Measurements from ENCODE around the gene TBC1D23.
"Not testable (repeated sequence)": the region's sequence is repeated elsewhere in the genome, so short reads cannot be mapped to it uniquely, and the experiment has no call there.

TBC1D23 gene

GRCh38 chr3:100271522-100271921 lies 10.7 kb downstream of the TBC1D23 start:
- TF ChIP-seq, protein P1, sequence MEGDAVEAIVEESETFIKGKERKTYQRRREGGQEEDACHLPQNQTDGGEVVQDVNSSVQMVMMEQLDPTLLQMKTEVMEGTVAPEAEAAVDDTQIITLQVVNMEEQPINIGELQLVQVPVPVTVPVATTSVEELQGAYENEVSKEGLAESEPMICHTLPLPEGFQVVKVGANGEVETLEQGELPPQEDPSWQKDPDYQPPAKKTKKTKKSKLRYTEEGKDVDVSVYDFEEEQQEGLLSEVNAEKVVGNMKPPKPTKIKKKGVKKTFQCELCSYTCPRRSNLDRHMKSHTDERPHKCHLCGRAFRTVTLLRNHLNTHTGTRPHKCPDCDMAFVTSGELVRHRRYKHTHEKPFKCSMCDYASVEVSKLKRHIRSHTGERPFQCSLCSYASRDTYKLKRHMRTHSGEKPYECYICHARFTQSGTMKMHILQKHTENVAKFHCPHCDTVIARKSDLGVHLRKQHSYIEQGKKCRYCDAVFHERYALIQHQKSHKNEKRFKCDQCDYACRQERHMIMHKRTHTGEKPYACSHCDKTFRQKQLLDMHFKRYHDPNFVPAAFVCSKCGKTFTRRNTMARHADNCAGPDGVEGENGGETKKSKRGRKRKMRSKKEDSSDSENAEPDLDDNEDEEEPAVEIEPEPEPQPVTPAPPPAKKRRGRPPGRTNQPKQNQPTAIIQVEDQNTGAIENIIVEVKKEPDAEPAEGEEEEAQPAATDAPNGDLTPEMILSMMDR (IDR thresholded peaks at IDR 0.05; ENCODE audit: borderline replicate concordance, insufficient read depth, low read depth, low read length), result no peak
- H3K4me3 ChIP-seq (ENCODE audit: low read depth, low read length), result no peak overlapping the region

DNA sequence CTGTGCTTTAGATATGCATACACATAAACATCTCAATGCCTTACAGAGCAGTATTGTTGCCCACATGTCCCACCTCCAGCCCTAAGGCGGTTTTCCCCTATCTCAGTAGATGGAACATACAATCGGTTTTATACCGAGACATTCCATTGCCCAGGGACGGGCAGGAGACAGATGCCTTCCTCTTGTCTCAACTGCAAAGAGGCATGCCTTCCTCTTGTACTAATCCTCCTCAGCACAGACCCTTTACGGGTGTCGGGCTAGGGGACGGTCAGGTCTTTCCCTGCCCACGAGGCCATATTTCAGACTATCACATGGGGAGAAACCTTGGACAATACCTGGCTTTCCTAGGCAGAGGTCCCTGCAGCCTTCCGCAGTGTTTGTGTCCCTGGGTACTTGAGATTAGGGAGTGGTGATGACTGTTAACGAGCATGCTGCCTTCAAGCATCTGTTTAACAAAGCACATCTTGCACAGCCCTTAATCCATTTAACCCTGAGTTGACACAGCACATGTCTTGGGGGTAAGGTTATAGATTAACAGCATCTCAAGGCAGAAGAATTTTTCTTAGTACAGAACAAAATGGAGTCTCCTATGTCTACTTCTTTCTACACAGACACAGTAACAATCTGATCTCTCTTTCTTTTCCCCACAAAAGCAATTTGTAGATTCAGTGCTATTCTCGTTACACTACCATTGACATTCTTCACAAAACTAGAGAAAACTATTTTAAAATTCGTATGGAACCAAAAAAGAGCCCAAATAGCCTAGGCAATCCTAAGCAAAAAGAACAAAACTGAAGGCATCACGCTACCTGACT lies 12.2 kb downstream of the TBC1D23 start:
- not testable (repeated sequence) for H3K4me3 ChIP-seq (ENCODE audit: low read depth, low read length)

DNA sequence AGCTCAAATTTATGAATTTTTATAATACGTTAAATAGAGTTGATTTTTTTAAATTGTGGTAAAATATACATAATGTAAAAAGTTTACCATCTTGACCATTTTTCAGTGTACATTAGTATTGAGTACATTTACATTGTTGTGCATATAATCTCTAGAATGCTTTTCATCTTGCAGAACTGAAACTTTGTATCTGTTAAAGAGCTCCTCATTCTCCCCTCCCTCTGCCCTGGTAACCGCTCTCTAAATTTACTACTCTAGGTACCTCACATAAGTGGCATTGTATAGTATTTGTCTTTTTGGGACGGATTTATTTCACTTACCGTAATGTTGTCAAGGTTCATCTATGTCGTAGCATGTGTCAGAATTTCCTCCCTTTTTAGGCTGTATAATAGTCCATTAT lies 13.6 kb downstream of the TBC1D23 start:
- TF ChIP-seq, protein P1 (IDR thresholded peaks at IDR 0.05; ENCODE audit: borderline replicate concordance, insufficient read depth, low read depth, low read length), result no peak
- no peak overlapping the region for H3K4me3 ChIP-seq (ENCODE audit: low read depth, low read length)

DNA sequence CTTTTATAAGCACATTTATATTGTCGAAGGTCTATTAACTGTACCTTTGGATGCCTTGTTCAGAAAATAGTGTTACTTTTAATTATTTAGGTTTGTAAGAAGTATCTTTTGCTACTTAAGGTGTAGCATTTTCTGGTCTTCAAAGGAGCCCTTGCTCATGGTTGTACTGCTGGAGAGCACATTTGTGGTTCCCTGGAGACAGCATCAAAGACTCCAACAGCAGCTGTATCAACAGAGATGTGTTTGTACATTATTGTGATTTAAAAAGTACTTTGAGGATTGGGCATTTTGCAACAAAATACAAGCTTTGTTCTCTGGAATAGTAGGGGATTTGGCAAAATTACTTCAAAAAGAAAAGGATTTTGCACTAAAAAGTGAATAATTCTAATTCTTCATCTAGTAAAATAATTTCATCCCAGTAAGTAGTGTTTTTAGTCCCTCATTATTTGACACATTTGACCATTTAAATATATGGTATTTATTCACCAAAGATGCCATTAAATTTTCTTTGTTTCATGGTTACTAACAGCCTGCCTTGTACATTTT lies 16.5 kb downstream of the TBC1D23 start:
- TF ChIP-seq, protein P1 (IDR thresholded peaks at IDR 0.05; ENCODE audit: borderline replicate concordance, insufficient read depth, low read depth, low read length), result no peak
- H3K4me3 ChIP-seq (ENCODE audit: low read depth, low read length), result no peak overlapping the region

DNA sequence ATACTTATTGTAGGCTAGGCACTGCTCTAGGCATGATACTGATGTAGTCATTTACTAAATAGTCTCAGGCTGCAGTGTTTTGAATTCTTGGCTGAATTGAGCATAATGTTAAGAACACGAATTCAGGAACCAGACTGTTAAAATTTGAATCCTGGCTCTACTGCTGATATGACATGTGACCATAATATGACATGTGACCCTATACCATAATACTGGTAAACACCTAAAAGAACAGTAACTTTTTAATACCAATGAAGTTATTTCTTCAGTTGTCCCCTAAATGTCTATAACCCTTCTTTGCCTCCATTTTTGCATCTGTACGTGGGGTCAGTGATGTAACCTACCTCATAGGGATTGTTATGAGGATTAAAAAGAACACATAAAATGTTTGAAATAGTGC lies 18.1 kb downstream of the TBC1D23 start:
- no peak overlapping the region for H3K4me3 ChIP-seq (ENCODE audit: low read depth, low read length)
- TF ChIP-seq, protein P1 (IDR thresholded peaks at IDR 0.05; ENCODE audit: borderline replicate concordance, insufficient read depth, low read depth, low read length), result no peak

DNA sequence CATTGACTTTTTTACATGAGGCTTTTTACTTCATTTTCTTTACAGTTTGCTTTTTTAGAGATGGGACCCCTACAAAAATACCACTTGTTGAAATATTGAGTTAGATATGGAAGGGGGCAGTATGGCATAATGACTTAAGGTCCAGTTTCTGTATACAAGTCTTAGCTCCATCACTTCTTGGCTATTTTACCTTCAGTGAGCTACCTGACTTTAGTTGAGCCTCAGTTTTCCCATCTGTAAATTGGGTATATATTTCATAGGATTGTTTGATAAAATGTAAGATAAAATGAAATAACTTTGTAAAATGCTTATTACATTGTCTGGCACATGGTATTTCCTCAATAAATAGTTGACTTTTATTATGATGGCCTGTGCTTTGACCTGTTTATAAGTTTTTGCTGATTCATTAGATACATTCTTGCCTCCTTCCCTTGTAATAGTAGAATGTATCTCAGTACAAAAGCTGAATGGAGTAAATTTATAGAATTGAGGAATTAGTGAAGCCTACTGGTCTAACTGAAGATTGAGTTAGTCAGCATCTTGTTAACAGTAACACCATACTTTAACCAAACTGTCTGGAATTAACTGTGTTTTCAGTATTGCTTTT lies 27.6 kb downstream of the TBC1D23 start:
- TF ChIP-seq, protein P1 (IDR thresholded peaks at IDR 0.05; ENCODE audit: borderline replicate concordance, insufficient read depth, low read depth, low read length), result no peak
- H3K4me3 ChIP-seq (ENCODE audit: low read depth, low read length), result no peak overlapping the region

GRCh38 chr3:100289339-100289738 lies 28.5 kb downstream of the TBC1D23 start:
- TF ChIP-seq, protein P1 (IDR thresholded peaks at IDR 0.05; ENCODE audit: borderline replicate concordance, insufficient read depth, low read depth, low read length), result no peak
- no peak overlapping the region for H3K4me3 ChIP-seq (ENCODE audit: low read depth, low read length)

Measured in GM12875 (cell line).